Measurements from ENCODE around the gene ELAVL4. TPM values are rescaled to one million over a fixed set of nuclear protein-coding genes. Genes with fewer than 3 reads are reported as not detected.
"Not testable (repeated sequence)": the region's sequence is repeated elsewhere in the genome, so short reads cannot be mapped to it uniquely, and the experiment has no call there.

The ELAVL4 gene
- total RNA-seq, 1 donor from 2014 or later: not detected

- intact Hi-C loops (cut with micrococcal nuclease): no loop called here
These were observed 14.4 kb downstream of the ELAVL4 start for GRCh38 chr1:50123071-50123470.

GRCh38 chr1:50126927-50127715, 18.4 kb downstream of the ELAVL4 start:
- intact Hi-C loops (cut with micrococcal nuclease): no loop called here

- intact Hi-C loops (cut with micrococcal nuclease): no loop called here
These were observed 20.5 kb downstream of the ELAVL4 start for GRCh38 chr1:50129201-50129600.

DNA sequence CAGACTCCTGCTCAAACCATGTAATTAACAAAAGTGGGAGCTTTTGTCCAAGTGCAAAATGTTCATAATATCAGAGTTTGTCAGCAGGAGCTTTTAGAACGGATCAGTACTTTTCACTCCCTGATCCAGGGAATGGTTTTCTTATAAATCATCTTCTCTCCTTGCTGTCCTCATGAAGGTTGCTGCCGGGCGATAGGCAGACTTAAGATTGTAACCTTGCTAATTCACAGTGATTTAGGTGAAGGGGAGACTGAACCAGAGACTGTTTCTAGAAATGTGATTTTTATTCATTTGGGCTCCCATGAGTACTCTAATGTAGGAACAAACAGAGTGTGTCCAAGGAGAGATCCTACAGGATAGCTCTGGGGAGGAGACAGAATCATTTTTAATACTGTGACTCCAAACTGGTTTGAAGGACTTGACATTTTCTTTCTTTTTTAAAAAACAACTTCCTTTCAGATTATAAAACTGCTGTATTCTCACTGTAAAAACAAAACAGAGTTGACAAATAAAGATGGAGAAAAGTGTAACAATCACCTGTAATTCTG, 23.7 kb downstream of the ELAVL4 start:
- intact Hi-C loops (cut with micrococcal nuclease): no loop called here

DNA sequence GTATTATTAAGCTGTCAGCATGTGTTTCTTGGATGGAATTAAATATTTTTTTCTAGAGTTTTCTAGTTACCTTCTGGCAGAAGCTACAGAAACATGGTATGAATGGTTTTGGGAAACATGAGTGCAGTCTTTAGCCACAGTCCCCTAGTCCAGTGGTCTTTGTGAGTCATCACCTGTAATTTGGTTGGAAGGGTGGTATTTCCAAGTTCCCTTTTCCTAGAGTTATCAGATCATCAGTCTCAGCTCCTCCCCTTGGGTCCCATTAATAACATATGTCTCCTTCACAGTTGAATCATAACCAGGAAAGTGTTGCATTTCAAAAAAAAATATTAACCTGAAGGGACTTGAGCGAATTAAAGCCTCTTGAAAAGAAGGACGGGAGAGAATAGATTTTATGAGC, 27.0 kb downstream of the ELAVL4 start:
- intact Hi-C loops (cut with micrococcal nuclease): no loop called here

- intact Hi-C loops (cut with micrococcal nuclease): no loop called here
These were observed 30.8 kb downstream of the ELAVL4 start for GRCh38 chr1:50139339-50140181.

- intact Hi-C loops (cut with micrococcal nuclease): no loop called here
These were observed 31.4 kb downstream of the ELAVL4 start for GRCh38 chr1:50140182-50140447.

- intact Hi-C loops (cut with micrococcal nuclease): no loop called here
These were observed 38.6 kb downstream of the ELAVL4 start for GRCh38 chr1:50147191-50147850.

GRCh38 chr1:50148142-50148923, 39.6 kb downstream of the ELAVL4 start:
- intact Hi-C loops (cut with micrococcal nuclease): no loop called here

GRCh38 chr1:50152236-50152635, 43.5 kb downstream of the ELAVL4 start:
- intact Hi-C loops (cut with micrococcal nuclease): no loop called here

DNA sequence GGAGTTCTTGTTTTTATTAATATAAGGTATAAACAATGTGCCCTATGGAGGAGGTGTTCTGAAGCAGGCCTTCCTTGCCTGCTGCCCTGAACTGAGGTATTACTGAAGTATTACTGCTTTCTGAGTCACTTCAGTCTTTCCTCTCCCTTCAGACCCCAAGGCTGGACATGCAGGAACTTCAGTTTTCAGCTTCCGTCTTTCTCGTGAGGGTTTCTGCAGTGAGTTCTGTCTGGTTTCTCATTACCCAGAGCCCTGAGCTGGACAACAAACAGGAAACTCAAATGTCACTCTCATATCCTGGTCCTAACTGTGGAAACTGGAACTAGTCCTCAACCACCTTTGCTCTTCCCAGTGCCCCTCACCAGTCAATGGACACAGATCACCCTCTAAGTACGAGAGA, 46.8 kb downstream of the ELAVL4 start:
- intact Hi-C loops (cut with micrococcal nuclease): no loop called here

GRCh38 chr1:50156241-50157010, 47.7 kb downstream of the ELAVL4 start:
- intact Hi-C loops (cut with micrococcal nuclease): no loop called here

GRCh38 chr1:50157306-50157941, 48.7 kb downstream of the ELAVL4 start:
- intact Hi-C loops (cut with micrococcal nuclease): no loop called here

DNA sequence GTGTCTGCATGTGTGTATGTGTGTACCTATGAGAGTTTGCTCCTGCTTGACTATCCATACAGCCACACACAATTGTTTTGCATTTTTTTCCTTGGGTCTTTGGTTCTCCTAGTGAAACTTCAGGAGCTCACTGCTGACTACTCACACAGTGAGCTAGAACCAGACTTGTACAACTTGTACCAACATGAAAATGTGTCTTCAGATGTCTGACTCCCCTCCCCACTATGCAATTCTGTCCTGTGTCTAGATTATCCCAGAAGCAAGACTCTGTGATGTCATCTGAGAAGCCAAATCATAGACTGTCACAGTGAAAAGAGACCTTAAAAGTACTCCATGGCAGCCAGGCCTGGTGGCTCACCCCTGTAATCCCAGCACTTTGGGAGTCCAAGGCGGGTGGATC, 49.7 kb downstream of the ELAVL4 start:
- intact Hi-C loops (cut with micrococcal nuclease): no loop called here

DNA sequence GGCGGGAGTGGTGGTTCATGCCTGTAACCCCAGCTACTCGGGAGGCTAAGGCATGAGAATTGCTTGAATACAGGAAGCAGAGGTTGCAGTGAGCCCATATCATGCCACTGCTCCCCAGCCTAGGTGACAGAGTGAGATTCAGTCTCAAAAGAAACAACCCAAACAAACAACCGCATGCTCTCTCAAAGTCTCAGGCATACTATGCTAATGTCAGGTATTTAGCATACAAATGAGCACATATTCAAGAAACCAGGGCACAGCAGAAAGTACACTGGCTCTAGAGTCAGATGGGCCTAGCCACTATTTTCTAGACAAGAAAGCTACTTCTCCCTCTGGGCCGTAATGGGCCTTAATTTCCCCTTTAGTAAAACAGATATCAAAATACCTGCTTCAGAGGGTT, 55.0 kb downstream of the ELAVL4 start:
- intact Hi-C loops (cut with micrococcal nuclease): no loop called here

DNA sequence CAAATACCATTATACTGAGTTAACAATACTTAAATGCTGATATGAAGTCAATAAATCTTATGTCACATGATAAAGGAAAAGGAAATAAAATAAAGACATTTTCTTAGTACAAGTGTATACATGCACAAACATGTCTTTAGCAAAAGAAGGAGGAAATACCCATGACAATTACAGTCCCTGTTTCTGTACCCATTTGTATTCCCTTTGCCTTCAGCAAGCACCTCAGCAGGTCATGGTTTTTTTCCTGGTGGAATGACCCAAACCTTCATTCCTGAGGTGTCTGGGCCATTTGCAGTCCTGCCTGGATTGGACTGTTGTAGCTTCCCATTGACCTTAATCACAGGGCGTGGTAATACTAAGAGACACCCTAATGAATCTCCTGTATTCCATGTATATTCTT, 57.6 kb downstream of the ELAVL4 start:
- intact Hi-C loops (cut with micrococcal nuclease): not testable (repeated sequence)

DNA sequence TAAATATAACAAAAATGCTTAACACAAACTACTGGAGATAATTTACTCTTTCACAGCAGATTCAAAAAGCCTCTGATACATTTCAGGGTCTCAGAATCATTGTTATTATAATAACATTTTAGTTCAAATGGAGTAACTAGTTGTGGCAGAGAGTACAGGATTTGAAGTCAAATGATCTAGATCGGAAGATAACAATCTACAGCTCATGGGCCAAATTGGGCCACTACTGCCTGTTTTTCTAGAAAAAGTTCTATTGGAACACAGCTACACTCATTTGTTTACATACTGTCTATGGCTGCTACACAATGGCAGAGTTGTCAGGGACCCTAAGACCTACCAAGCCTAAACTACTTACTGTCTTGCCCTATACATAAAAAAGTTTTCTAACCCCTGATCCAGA, 63.6 kb downstream of the ELAVL4 start:
- intact Hi-C loops (cut with micrococcal nuclease): no loop called here

DNA sequence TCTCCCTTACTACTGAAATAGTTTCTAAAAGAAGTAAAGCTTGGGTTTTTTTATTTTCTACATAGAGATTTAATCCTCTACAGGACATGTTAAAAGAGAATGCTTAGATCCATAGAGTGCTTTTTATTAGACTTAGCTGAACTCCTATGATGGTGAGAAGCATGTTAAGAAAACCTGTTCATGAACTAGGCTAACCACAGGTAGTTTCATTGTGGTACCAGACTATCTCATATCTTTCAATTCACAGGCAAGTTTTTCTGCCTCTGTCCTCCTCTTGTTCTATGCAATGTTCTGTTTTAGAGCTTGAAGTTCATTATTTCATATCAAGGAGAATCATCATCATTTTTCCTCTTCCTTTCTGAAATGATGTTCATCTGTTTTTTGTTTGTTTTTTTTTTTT, 65.4 kb downstream of the ELAVL4 start:
- intact Hi-C loops (cut with micrococcal nuclease): no loop called here

- intact Hi-C loops (cut with micrococcal nuclease): no loop called here
These were observed 67.3 kb downstream of the ELAVL4 start for GRCh38 chr1:50175719-50176639.

Data from T-helper 1 cell treated with Interleukin-12 subunit alpha and Interleukin-12 subunit beta and Interleukin-4 antibody, amounts not matched to agents 30 ng/mL and 1 ng/mL, for 36 hours (primary cell).